Measurements from ENCODE around the gene PRSS38. TPM values are rescaled to one million over a fixed set of nuclear protein-coding genes. Genes with fewer than 3 reads are reported as not detected.

The PRSS38 gene
- total RNA-seq, 1 experiment from 2014 or later: not detected

DNA sequence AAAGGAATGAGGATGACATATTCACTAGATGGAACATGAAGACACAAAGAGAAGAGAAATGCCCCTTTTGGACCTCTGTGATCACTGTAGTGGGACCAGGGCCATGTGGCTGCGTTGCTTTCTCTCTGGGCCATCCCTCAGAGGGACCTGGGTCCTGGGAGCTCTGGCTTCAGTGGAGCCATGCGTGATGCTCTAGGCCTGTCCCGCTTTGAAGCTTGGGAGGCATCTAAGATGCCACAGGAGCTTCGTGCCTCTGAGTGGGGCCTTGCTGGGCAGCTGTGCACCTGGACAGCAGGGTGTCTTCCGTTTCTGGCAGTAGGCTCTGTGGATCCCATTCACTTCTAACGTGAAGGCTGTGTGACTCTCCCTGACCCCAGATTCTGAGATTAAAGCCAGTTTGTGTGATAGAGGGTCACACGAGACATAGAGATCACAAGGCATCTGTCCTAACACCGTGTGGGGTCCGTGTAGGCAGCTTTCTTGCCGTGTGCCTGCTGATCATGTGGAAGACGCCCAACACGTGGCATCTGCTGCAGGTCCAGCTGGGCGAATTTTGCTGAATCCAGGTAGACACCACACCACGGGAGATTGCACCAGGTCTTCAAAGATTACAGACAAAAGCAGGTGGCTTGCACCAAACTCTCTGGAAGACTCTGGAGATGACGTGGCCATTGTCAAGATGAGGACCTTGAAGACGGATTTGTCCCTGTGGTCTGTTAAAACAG, 17.2 kb upstream of the PRSS38 start:
- CTCF ChIA-PET: no interaction called here
- H4K20me1 ChIP-seq (ENCODE audit: insufficient read depth): no peaks in the 10 kb centered on the region
- POLR2A ChIA-PET (ENCODE audit: unreplicated experiment): no interaction called here
- intact Hi-C loops (cut with micrococcal nuclease; ENCODE audit: unreplicated experiment): no loop called here
- H3K4me3 ChIP-seq: no peak overlapping the region
- BruUV-seq (replicated peaks): no TSS peak
- H3K4me1 ChIP-seq (replicated peaks; ENCODE audit: insufficient read depth): no peaks in the 10 kb centered on the region
- no peak overlapping the region for H3K27ac ChIP-seq
- no peaks in the 10 kb centered on the region for H3F3A ChIP-seq (ENCODE audit: insufficient read depth, low read depth)
- TF ChIP-seq CTCF (conservative IDR thresholded peaks at IDR 0.05): no peak
- no peak for TF ChIP-seq EZH2 (IDR thresholded peaks at IDR 0.05; ENCODE audit: low read depth)
- no peaks in the 10 kb centered on the region for H3K27me3 ChIP-seq (ENCODE audit: insufficient read depth, low read depth)
- no peaks in the 10 kb centered on the region for H3K9me3 ChIP-seq (ENCODE audit: insufficient read depth, low read depth)
- no peaks in the 10 kb centered on the region for H3K9me2 ChIP-seq (ENCODE audit: insufficient read depth)
- no peaks in the 10 kb centered on the region for H3K79me2 ChIP-seq (ENCODE audit: low read depth)
- no peak for DNase-seq
- no peak overlapping the region for H3K4me2 ChIP-seq
- no peaks in the 10 kb centered on the region for H3K36me3 ChIP-seq (ENCODE audit: low read depth)
- no peak overlapping the region for H2AFZ ChIP-seq

- peaks cover 2% of the 10 kb centered on the region; the same call in 1 of the 2 replicates for H3K4me1 ChIP-seq (replicated peaks; ENCODE audit: insufficient read depth)
- no peaks in the 10 kb centered on the region for H3K9me2 ChIP-seq (ENCODE audit: insufficient read depth)
- H3F3A ChIP-seq (ENCODE audit: insufficient read depth, low read depth): no peaks in the 10 kb centered on the region
- BruUV-seq (replicated peaks): no TSS peak
- no peak overlapping the region for H3K4me2 ChIP-seq
- H4K20me1 ChIP-seq (ENCODE audit: insufficient read depth): no peaks in the 10 kb centered on the region
- CTCF ChIA-PET: no interaction called here
- POLR2A ChIA-PET (ENCODE audit: unreplicated experiment): no interaction called here
- intact Hi-C loops (cut with micrococcal nuclease; ENCODE audit: unreplicated experiment): no loop called here
- H2AFZ ChIP-seq: no peak overlapping the region
- H3K4me3 ChIP-seq: no peak overlapping the region
- no peaks in the 10 kb centered on the region for H3K79me2 ChIP-seq (ENCODE audit: low read depth)
- no peak overlapping the region for H3K27ac ChIP-seq
- H3K27me3 ChIP-seq (ENCODE audit: insufficient read depth, low read depth): no peaks in the 10 kb centered on the region
- no peaks in the 10 kb centered on the region for H3K36me3 ChIP-seq (ENCODE audit: low read depth)
- TF ChIP-seq EZH2 (IDR thresholded peaks at IDR 0.05; ENCODE audit: low read depth) (no peak), CTCF (conservative IDR thresholded peaks at IDR 0.05) (no peak)
- no peaks in the 10 kb centered on the region for H3K9me3 ChIP-seq (ENCODE audit: insufficient read depth, low read depth)
- no peak for DNase-seq
These were observed 15.7 kb upstream of the PRSS38 start for GRCh38 chr1:227799756-227800155.

- Histone ChIP-seq H3K79me2 (ENCODE audit: low read depth) (no peaks in the 10 kb centered on the region), H3K4me3 (no peak overlapping the region), H3K9me3 (ENCODE audit: insufficient read depth, low read depth) (no peaks in the 10 kb centered on the region), H3K4me2 (no peak overlapping the region), H3K36me3 (ENCODE audit: low read depth) (no peaks in the 10 kb centered on the region), H2AFZ (no peak overlapping the region), H3F3A (ENCODE audit: insufficient read depth, low read depth) (peaks cover 16% of the 10 kb centered on the region), H3K27me3 (ENCODE audit: insufficient read depth, low read depth) (no peaks in the 10 kb centered on the region), H3K9me2 (ENCODE audit: insufficient read depth) (no peaks in the 10 kb centered on the region), H4K20me1 (ENCODE audit: insufficient read depth) (no peaks in the 10 kb centered on the region), H3K27ac (no peak overlapping the region), H3K4me1 (replicated peaks; ENCODE audit: insufficient read depth) (peaks cover 20% of the 10 kb centered on the region)
- ChIA-PET CTCF (no interaction called here), POLR2A (ENCODE audit: unreplicated experiment) (no interaction called here)
- TF ChIP-seq EZH2 (IDR thresholded peaks at IDR 0.05; ENCODE audit: low read depth) (no peak), CTCF (conservative IDR thresholded peaks at IDR 0.05) (no peak)
- no TSS peak for BruUV-seq (replicated peaks)
- intact Hi-C loops (cut with micrococcal nuclease; ENCODE audit: unreplicated experiment): no loop called here
- DNase-seq: no peak
These were observed 11.5 kb upstream of the PRSS38 start for GRCh38 chr1:227803933-227804332.
